HepG2 (cell line): ENCODE results near the gene C19orf47. TPM values are rescaled to one million over a fixed set of nuclear protein-coding genes. Genes with fewer than 3 reads are reported as not detected.

Source experiments
- CBX5 ChIP-seq: sonication (generic); formaldehyde crosslinking; IDR thresholded peaks from 2 replicates; pipeline ENCODE4 v1.4.0; 2020; ENCODE audit warnings: missing genetic modification reagents, borderline replicate concordance
- DBP ChIP-seq: sonication (generic); formaldehyde crosslinking; IDR thresholded peaks from 2 replicates; pipeline ENCODE4 v1.4.0; 2020; ENCODE audit warnings: missing genetic modification reagents; ENCODE audit errors: not compliant biosample characterization
- FOXK2 ChIP-seq: fragments of 450-650 bp; IDR thresholded peaks from 2 replicates; pipeline ENCODE4 v1.6.1; 2016
- JUNB ChIP-seq: sonication (generic); formaldehyde crosslinking; IDR thresholded peaks from 2 replicates; pipeline ENCODE4 v1.8.0; 2022; ENCODE audit warnings: missing genetic modification reagents, mild to moderate bottlenecking, borderline replicate concordance
- KMT2A ChIP-seq: sonication (generic); formaldehyde crosslinking; IDR thresholded peaks from 2 replicates; pipeline ENCODE4 v1.4.0; 2020; ENCODE audit warnings: missing genetic modification reagents
- MED1 ChIP-seq: sonication (generic); formaldehyde crosslinking; IDR thresholded peaks from 2 replicates; pipeline ENCODE4 v1.4.0; 2020; ENCODE audit warnings: missing genetic modification reagents
- MZF1 ChIP-seq: sonication (generic); formaldehyde crosslinking; IDR thresholded peaks from 2 replicates; pipeline ENCODE4 v1.8.1; 2023; ENCODE audit warnings: mild to moderate bottlenecking, missing genetic modification reagents, borderline replicate concordance
- NFKB2 ChIP-seq: sonication (generic); formaldehyde crosslinking; IDR thresholded peaks from 2 replicates; pipeline ENCODE4 v1.4.0; 2020; ENCODE audit warnings: missing genetic modification reagents, borderline replicate concordance
- PHF20 ChIP-seq: sonication (generic); formaldehyde crosslinking; IDR thresholded peaks from 2 replicates; pipeline ENCODE4 v1.5.0; 2020; ENCODE audit warnings: mild to moderate bottlenecking, missing genetic modification reagents
- SCMH1 ChIP-seq: sonication (generic); formaldehyde crosslinking; IDR thresholded peaks from 2 replicates; pipeline ENCODE4 v1.9.0; 2021; ENCODE audit warnings: missing genetic modification reagents, mild to moderate bottlenecking, borderline replicate concordance
- SP4 ChIP-seq: sonication (generic); formaldehyde crosslinking; IDR thresholded peaks from 2 replicates; pipeline ENCODE4 v1.8.1; 2023; ENCODE audit warnings: mild to moderate bottlenecking, missing genetic modification reagents
- ZBTB7A ChIP-seq: sonication (generic); formaldehyde crosslinking; IDR thresholded peaks from 2 replicates; pipeline ENCODE4 v1.8.0; 2022; ENCODE audit warnings: mild to moderate bottlenecking, missing genetic modification reagents
- ZFP36L2 ChIP-seq: sonication (generic); formaldehyde crosslinking; IDR thresholded peaks from 2 replicates; pipeline ENCODE4 v1.4.0; 2020; ENCODE audit warnings: missing genetic modification reagents
- ZNF318 ChIP-seq: sonication (generic); formaldehyde crosslinking; IDR thresholded peaks from 2 replicates; pipeline ENCODE4 v1.4.0; 2020; ENCODE audit warnings: mild to moderate bottlenecking, missing genetic modification reagents
- ZNF629 ChIP-seq: sonication (generic); formaldehyde crosslinking; conservative IDR thresholded peaks from 2 replicates; pipeline ENCODE4 v1.5.0; 2020; ENCODE audit warnings: missing genetic modification reagents
- ZNF703 ChIP-seq: sonication (generic); formaldehyde crosslinking; IDR thresholded peaks from 2 replicates; pipeline ENCODE4 v1.5.1; 2020; ENCODE audit warnings: missing genetic modification reagents, mild to moderate bottlenecking, moderate library complexity, borderline replicate concordance
- ZNF83 ChIP-seq: sonication (generic); formaldehyde crosslinking; IDR thresholded peaks from 2 replicates; pipeline ENCODE4 v1.4.0; 2020; ENCODE audit warnings: missing genetic modification reagents, mild to moderate bottlenecking, borderline replicate concordance
- ZNF879 ChIP-seq: sonication (generic); formaldehyde crosslinking; IDR thresholded peaks from 2 replicates; pipeline ENCODE4 v1.8.1; 2023; ENCODE audit warnings: missing genetic modification reagents
- polyA plus RNA-seq, 8 experiments: library from polyadenylated mRNA; depleted of rRNA in 3 of 8; stranded (reverse) in 7 of 8; unstranded in 1 of 8; fragments of >200 nt; fragmentation: Illumina TruSeq in 4 of 8; extraction: Trizol in 4 of 8; gene quantifications; 2 replicates each; pipeline versions ENCODE4 v1.2.1 to v1.2.3, GENCODE V29; 2011 to 2016; ENCODE audit warnings: low read depth in 4 of 8, missing spikeins in 1 of 8, mixed read lengths in 1 of 8; ENCODE audit not compliant: insufficient read depth in 1 of 8
- total RNA-seq, 5 experiments: library from RNA; depleted of rRNA; stranded (reverse); fragments of >200 nt; fragmentation: Illumina TruSeq; extraction: Trizol; gene quantifications; 2 replicates each; pipeline ENCODE4 v1.2.3, GENCODE V29; 2016; ENCODE audit warnings: low read depth in 1 of 5
- TF ChIP-seq, protein P1 (sequence below): sonication (generic); formaldehyde crosslinking; IDR thresholded peaks from 2 replicates; pipeline ENCODE4 v1.4.0; 2020; ENCODE audit warnings: missing genetic modification reagents

Gene C19orf47
- total and polyA plus RNA-seq, 2 of the 13 experiments (the other 11 are each of a cell fraction or from before 2014, with no cell fraction given) = 8.1 to 10.6 TPM

- TF ChIP-seq MZF1 (CRISPR knock-in tag) (no peak), ZBTB7A (CRISPR knock-in tag) (no peak), SCMH1 (CRISPR knock-in tag) (no peak), FOXK2 (peak; percentile 82), CBX5 (no peak), KMT2A (CRISPR knock-in tag) (peak; percentile 17; the same call in 1 of the 2 replicates), NFKB2 (no peak), ZNF629 (CRISPR knock-in tag) (0 out of 2 replicates have a peak, but pooled peaks have one; percentile 14), DBP (CRISPR knock-in tag) (no peak), JUNB (CRISPR knock-in tag) (no peak), ZNF318 (CRISPR knock-in tag) (0 out of 2 replicates have a peak, but pooled peaks have one; percentile 27), MED1 (CRISPR knock-in tag) (peak; percentile 54), ZNF879 (CRISPR knock-in tag) (no peak), SP4 (CRISPR knock-in tag) (no peak), ZNF703 (CRISPR knock-in tag) (no peak), ZNF83 (CRISPR knock-in tag) (0 out of 2 replicates have a peak, but pooled peaks have one; percentile 47), PHF20 (CRISPR knock-in tag) (no peak), ZFP36L2 (CRISPR knock-in tag) (no peak)
- TF ChIP-seq, protein P1, sequence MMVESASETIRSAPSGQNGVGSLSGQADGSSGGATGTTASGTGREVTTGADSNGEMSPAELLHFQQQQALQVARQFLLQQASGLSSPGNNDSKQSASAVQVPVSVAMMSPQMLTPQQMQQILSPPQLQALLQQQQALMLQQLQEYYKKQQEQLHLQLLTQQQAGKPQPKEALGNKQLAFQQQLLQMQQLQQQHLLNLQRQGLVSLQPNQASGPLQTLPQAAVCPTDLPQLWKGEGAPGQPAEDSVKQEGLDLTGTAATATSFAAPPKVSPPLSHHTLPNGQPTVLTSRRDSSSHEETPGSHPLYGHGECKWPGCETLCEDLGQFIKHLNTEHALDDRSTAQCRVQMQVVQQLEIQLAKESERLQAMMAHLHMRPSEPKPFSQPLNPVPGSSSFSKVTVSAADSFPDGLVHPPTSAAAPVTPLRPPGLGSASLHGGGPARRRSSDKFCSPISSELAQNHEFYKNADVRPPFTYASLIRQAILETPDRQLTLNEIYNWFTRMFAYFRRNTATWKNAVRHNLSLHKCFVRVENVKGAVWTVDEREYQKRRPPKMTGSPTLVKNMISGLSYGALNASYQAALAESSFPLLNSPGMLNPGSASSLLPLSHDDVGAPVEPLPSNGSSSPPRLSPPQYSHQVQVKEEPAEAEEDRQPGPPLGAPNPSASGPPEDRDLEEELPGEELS = peak; percentile 70; the same call in 1 of the 2 replicates
Measured at GRCh38 chr19:40283414-40284250, 64.6 kb downstream of the C19orf47 start (continued).
